HG03432 (cell line): Measurements from ENCODE around the gene TRMT10C.
"Not testable (repeated sequence)": the region's sequence is repeated elsewhere in the genome, so short reads cannot be mapped to it uniquely, and the experiment has no call there.

Source experiments
- ATAC-seq: cut with Tn5 transposase; IDR thresholded peaks from one replicate; pipeline ENCODE4 v1.9.1; 2021; ENCODE audit warnings: mild to moderate bottlenecking, moderate library complexity; ENCODE audit not compliant: unreplicated experiment

Gene TRMT10C

GRCh38 chr3:101561630-101562328 is at the start of gene TRMT10C:
Gene TRMT10C (plus strand): TSS chr3:101561868. CDS start chr3:101564782, 2,914 bp downstream.
- ATAC-seq = peak; percentile 100

- peak; percentile 42 for ATAC-seq
Measured at GRCh38 chr3:101512396-101512645, 49.3 kb upstream of the TRMT10C start.

- peak; percentile 79 for ATAC-seq
Measured at GRCh38 chr3:101512646-101513418, 48.8 kb upstream of the TRMT10C start, which contains the start of gene SENP7. Gene SENP7 (minus strand): TSS chr3:101513212. CDS start chr3:101513130, 82 bp downstream.

GRCh38 chr3:101513419-101513986 is 48.2 kb upstream of the TRMT10C start:
- ATAC-seq = peak; percentile 39

- ATAC-seq = peak; percentile 99
Measured at GRCh38 chr3:101518421-101518871, 43.2 kb upstream of the TRMT10C start.

GRCh38 chr3:101519685-101520365 is 41.8 kb upstream of the TRMT10C start:
- no peak for ATAC-seq

- ATAC-seq = no peak
Measured at GRCh38 chr3:101521211-101521701, 40.4 kb upstream of the TRMT10C start.

- ATAC-seq = no peak
Measured at GRCh38 chr3:101527441-101527840, 34.2 kb upstream of the TRMT10C start.

GRCh38 chr3:101527906-101528305 is 33.8 kb upstream of the TRMT10C start:
- ATAC-seq = no peak

- no peak for ATAC-seq
Measured at GRCh38 chr3:101529816-101530685, 31.6 kb upstream of the TRMT10C start.

GRCh38 chr3:101530686-101531047 is 31.0 kb upstream of the TRMT10C start:
- ATAC-seq = no peak

- no peak for ATAC-seq
Measured at GRCh38 chr3:101531473-101532086, 30.1 kb upstream of the TRMT10C start.

GRCh38 chr3:101532783-101533602 is 28.7 kb upstream of the TRMT10C start:
- no peak for ATAC-seq

GRCh38 chr3:101533603-101533968 is 28.1 kb upstream of the TRMT10C start:
- no peak for ATAC-seq

- no peak for ATAC-seq
Measured at GRCh38 chr3:101535221-101535620, 26.4 kb upstream of the TRMT10C start.

GRCh38 chr3:101536266-101536665 is 25.4 kb upstream of the TRMT10C start:
- no peak for ATAC-seq

GRCh38 chr3:101536955-101537354 is 24.7 kb upstream of the TRMT10C start:
- ATAC-seq = not testable (repeated sequence)

- no peak for ATAC-seq
Measured at GRCh38 chr3:101542957-101543356, 18.7 kb upstream of the TRMT10C start.
